Medulla oblongata (tissue), 1 donor: ENCODE results near the gene EPC1.
"Not testable (repeated sequence)": the region's sequence is repeated elsewhere in the genome, so short reads cannot be mapped to it uniquely, and the experiment has no call there.

Experiments used
- DNase-seq: peaks from one replicate; pipeline ENCODE4 v3.0.0-alpha.2; 2015; ENCODE audit errors: extremely low spot score

The EPC1 gene

DNA sequence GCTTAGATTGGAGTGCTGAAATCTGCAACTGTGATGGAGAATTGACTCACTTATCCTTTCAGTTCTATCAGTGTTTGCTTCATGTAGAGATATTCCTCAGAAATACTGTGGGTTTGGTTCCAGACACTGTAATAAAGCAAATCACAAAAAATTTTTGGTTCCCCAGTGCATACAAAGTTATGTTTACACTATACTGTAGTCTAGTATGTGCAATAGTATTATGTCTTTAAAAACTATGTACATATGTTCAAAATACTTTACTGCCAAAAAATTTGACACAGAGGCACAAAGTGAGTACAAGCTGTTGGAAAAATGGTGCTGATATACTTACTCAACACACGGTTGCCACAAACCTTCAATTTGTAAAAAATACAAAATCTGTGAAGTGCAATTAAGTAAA is 112.5 kb downstream of the EPC1 start:
- DNase-seq, result no peak

- not testable (repeated sequence) for DNase-seq
Observed at GRCh38 chr10:32233375-32233774, 113.6 kb downstream of the EPC1 start.

DNA sequence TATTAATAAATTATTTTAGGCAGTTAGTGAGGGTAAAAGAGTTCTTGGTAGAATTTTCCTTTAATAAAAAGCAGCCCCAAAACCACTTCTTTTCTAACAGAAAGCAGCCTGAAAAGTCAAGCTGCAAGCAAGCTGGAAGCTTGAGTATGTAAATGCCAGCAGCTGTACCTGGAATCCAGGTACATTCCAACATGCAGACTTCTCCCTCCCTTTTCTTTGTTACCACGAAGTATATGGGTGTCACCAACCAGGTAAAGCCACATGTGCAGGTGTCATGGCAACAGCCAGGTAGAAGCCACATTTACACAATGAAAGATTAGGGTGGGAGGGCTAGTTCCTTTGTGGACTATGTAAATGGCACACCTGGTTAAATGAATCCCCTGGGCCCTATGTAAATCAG is 114.6 kb downstream of the EPC1 start:
- no peak for DNase-seq

- not testable (repeated sequence) for DNase-seq
Observed at GRCh38 chr10:32229788-32230187, 117.2 kb downstream of the EPC1 start.

DNA sequence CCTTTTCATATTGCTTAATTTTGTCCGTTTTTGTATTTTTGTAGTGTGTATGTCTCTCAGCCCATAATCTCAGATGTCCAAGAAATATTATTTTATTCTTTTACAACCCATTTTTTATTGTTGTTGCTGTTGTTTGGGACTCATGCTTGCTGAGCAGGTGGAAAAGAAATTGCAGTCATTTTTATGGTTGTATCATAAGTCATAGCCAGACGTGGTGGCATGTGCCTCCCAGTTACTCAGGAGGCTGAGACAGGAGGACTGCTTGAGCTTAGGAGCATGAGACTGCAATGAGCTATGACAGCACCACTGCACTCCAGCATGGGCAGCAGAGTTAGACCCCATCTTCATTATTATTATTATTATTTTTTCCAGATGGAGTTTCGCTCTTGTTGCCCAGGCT is 117.8 kb downstream of the EPC1 start:
- no peak for DNase-seq

DNA sequence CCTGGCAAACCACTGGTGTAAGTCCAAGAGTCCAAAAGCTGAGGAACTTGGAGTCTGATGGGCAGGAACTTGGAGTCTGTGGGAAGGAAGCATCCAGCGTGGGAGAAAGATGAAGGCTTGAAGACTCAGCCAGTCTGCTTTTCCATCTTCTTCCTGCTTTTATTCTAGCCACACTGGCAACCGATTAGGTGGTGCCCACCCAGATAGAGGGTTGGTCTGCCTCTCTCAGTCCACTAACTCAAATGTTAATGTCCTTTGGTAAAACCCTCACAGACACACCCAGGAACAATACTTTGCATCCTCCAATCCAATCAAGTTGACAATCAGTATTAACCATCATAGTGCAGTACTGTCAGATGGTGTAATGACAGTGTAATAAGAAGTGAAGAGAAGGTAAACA is 119.2 kb downstream of the EPC1 start:
- no peak for DNase-seq

GRCh38 chr10:32226624-32227023 is 120.3 kb downstream of the EPC1 start:
- DNase-seq, result no peak

DNA sequence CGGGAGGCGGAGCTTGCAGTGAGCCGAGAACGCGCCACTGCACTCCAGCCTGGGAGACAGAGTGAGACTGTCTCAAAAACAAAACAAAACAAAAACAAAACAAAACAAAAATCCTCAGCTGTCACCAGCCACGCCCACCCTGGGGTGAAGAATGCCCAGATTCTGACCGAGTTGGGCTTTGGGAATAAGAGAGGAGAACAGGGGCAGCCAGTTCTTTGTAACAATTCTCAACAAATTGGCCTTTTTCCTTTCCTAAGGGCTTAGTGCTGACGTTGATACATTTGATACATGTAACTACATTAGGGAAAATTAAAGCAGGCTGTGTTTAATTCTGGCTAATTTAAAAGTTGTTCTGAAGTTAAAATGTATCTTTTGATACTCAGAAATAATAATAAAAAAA is 121.0 kb downstream of the EPC1 start:
- no peak for DNase-seq

GRCh38 chr10:32222376-32222775 is 124.6 kb downstream of the EPC1 start:
- DNase-seq, result not testable (repeated sequence)

DNA sequence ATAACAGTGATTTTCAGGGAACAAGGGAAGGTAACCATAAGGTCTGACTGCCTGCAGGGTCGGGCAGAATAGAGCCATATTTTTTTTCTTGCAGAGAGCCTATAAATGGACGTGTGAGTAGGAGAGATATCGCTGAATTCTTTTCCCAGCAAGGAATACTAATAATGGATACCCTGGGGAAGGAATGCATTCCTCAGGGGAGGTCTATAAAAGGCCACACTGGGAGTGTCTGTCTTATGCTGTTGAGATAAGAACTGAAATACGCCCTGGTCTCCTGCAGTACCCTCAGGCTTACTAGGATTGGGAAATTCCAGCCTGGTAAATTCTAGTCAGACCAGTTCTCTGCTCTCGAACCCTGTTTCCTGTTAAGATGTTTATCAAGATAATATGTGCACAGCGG is 127.8 kb downstream of the EPC1 start:
- DNase-seq, result not testable (repeated sequence)

GRCh38 chr10:32218206-32219044 is 128.5 kb downstream of the EPC1 start:
- DNase-seq, result not testable (repeated sequence)
